ENCODE data around the gene TCAP. TPM values are rescaled to one million over a fixed set of nuclear protein-coding genes. Genes with fewer than 3 reads are reported as not detected.

Gene TCAP
- total RNA-seq, 1 donor from 2014 or later, result 0.98 TPM

DNA sequence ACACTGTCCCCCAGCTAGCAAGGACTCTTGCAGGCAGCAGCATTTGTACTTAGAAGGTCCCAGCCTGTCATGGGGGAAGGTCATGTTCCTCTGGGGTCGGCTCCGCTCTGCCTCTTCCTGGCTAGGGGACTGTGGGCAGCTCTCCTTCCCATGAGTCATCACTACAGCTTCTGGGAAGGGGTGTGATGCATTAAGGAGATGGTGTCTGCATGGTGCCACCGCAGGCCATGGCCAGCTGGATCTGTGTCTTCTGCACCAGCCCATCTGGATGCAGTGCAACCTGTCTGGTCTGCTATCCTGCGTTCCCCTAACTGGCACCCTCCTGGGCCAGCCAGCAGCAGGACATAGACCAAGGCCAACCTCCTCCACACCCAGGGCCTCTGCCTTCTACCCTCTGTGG lies 21.9 kb upstream of the TCAP start:
- no peak overlapping the region for H3K27ac ChIP-seq (ENCODE audit: low read depth, low read length)
- peaks cover 78% of the 10 kb centered on the region for H3K79me2 ChIP-seq (ENCODE audit: insufficient read depth, low read length)
- H3K9me3 ChIP-seq (ENCODE audit: insufficient read depth, low read depth, low read length), result no peaks in the 10 kb centered on the region
- Mint-ChIP-seq H3K27me3 (ENCODE audit: low read depth, unreplicated experiment) (no peaks in the 10 kb centered on the region), H3K27ac (ENCODE audit: unreplicated experiment) (no peak overlapping the region), H3K4me1 (ENCODE audit: low read depth, unreplicated experiment) (peaks cover 43% of the 10 kb centered on the region), H3K9me3 (ENCODE audit: unreplicated experiment) (no peaks in the 10 kb centered on the region), H3K36me3 (ENCODE audit: low read depth, unreplicated experiment) (peaks cover 3% of the 10 kb centered on the region), H3K4me3 (ENCODE audit: unreplicated experiment) (peak overlapping the region; percentile 55)
- DNase-seq (ENCODE audit: low read depth), result peak; percentile 36
- H3K4me3 ChIP-seq (ENCODE audit: insufficient read depth, low read depth, low read length), result no peak overlapping the region
- peaks cover 84% of the 10 kb centered on the region for H4K20me1 ChIP-seq (ENCODE audit: insufficient read depth, low read length)
- no peak overlapping the region for H2AFZ ChIP-seq (ENCODE audit: low read depth, low read length)
- no peaks in the 10 kb centered on the region for H3K27me3 ChIP-seq (ENCODE audit: insufficient read depth, low read length)
- H3K4me2 ChIP-seq (ENCODE audit: low read length), result peak overlapping the region; percentile 31
- no peak for FAIRE-seq
- no peak for TF ChIP-seq EZH2 (IDR thresholded peaks at IDR 0.05; ENCODE audit: insufficient read depth, low read length)
- TF ChIP-seq, protein P1, sequence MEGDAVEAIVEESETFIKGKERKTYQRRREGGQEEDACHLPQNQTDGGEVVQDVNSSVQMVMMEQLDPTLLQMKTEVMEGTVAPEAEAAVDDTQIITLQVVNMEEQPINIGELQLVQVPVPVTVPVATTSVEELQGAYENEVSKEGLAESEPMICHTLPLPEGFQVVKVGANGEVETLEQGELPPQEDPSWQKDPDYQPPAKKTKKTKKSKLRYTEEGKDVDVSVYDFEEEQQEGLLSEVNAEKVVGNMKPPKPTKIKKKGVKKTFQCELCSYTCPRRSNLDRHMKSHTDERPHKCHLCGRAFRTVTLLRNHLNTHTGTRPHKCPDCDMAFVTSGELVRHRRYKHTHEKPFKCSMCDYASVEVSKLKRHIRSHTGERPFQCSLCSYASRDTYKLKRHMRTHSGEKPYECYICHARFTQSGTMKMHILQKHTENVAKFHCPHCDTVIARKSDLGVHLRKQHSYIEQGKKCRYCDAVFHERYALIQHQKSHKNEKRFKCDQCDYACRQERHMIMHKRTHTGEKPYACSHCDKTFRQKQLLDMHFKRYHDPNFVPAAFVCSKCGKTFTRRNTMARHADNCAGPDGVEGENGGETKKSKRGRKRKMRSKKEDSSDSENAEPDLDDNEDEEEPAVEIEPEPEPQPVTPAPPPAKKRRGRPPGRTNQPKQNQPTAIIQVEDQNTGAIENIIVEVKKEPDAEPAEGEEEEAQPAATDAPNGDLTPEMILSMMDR (IDR thresholded peaks at IDR 0.05; ENCODE audit: insufficient read depth, low read depth, low read length), result no peak
- H3K9ac ChIP-seq (ENCODE audit: low read length), result no peak overlapping the region
- H3K4me1 ChIP-seq (ENCODE audit: insufficient read depth, low read length), result peaks cover 16% of the 10 kb centered on the region
- H3K36me3 ChIP-seq (ENCODE audit: insufficient read depth, low read length), result no peaks in the 10 kb centered on the region

DNA sequence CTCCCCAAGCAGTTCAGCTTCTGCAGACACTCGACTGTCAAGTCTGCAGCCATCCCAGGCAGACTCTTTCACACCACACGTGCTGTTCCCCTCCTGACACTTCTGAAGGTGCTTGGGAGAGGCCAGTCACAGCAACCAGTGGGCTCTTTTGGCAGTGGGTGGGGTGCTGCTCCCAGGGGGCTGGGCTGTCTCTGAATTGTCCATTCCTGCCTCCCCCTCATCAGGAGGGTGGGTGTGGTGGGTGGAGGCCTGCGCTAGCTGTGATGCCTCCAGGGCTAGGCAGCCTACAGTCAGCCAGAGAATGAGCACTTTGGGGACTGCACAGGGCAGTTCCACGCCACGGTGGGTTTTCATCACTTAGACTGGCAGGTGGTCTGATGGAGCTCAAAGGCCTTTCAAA lies 17.9 kb upstream of the TCAP start:
- Histone ChIP-seq H3K9me3 (ENCODE audit: insufficient read depth, low read depth, low read length) (no peaks in the 10 kb centered on the region), H2AFZ (ENCODE audit: low read depth, low read length) (no peak overlapping the region), H3K4me3 (ENCODE audit: insufficient read depth, low read depth, low read length) (no peak overlapping the region), H3K36me3 (ENCODE audit: insufficient read depth, low read length) (no peaks in the 10 kb centered on the region), H3K79me2 (ENCODE audit: insufficient read depth, low read length) (peaks cover 52% of the 10 kb centered on the region), H3K27me3 (ENCODE audit: insufficient read depth, low read length) (no peaks in the 10 kb centered on the region), H3K9ac (ENCODE audit: low read length) (no peak overlapping the region), H3K4me1 (ENCODE audit: insufficient read depth, low read length) (peaks cover 10% of the 10 kb centered on the region), H4K20me1 (ENCODE audit: insufficient read depth, low read length) (peaks cover 74% of the 10 kb centered on the region), H3K27ac (ENCODE audit: low read depth, low read length) (no peak overlapping the region), H3K4me2 (ENCODE audit: low read length) (no peak overlapping the region)
- no peak for DNase-seq (ENCODE audit: low read depth)
- no peaks in the 10 kb centered on the region for H3K9me3 Mint-ChIP-seq (ENCODE audit: unreplicated experiment)
- FAIRE-seq, result no peak
- H3K4me1 Mint-ChIP-seq (ENCODE audit: low read depth, unreplicated experiment), result peaks cover 33% of the 10 kb centered on the region
- H3K27ac Mint-ChIP-seq (ENCODE audit: unreplicated experiment), result no peak overlapping the region
- no peak overlapping the region for H3K4me3 Mint-ChIP-seq (ENCODE audit: unreplicated experiment)
- H3K36me3 Mint-ChIP-seq (ENCODE audit: low read depth, unreplicated experiment), result peaks cover under 1% of the 10 kb centered on the region
- H3K27me3 Mint-ChIP-seq (ENCODE audit: low read depth, unreplicated experiment), result no peaks in the 10 kb centered on the region
- TF ChIP-seq EZH2 (IDR thresholded peaks at IDR 0.05; ENCODE audit: insufficient read depth, low read length), result no peak
- TF ChIP-seq, protein P1 (IDR thresholded peaks at IDR 0.05; ENCODE audit: insufficient read depth, low read depth, low read length), result no peak

DNA sequence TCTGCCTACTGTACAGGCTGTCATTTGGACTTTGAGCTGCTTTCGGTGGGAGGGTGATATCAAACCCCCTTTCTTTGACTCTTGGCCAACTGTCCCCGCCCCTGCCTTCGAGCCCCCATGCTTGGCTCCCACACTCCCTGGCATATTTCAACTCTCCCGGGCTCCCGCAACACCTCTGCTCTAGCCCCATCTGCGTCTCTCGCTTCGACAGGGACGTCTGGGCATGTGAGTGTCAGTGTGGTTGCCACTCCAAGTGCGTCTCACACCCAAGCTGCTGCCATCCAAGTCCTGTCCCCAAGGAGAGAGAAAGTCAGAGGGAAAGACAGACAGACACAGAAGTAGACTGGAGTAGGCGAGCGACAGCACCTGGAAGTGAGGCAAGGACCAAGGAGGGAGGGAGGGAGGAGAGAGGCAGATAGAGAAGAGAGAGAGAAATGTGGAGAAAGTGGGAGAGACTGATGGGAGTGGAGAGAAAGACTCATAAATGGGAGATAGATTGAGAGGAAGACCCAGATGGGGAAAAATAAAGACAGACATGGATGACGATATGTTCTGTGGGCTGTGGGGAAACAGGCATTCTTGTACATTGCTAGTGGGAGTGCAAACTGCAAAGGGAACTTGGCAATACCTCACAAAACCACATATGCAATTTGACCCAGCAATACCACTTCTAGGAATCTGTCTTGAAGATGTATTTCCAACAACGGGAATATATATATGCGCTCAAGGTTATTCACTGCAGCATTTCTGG lies 16.4 kb upstream of the TCAP start:
- peaks cover 2% of the 10 kb centered on the region for H3K36me3 Mint-ChIP-seq (ENCODE audit: low read depth, unreplicated experiment)
- Histone ChIP-seq H3K9ac (ENCODE audit: low read length) (no peak overlapping the region), H3K4me2 (ENCODE audit: low read length) (no peak overlapping the region), H3K9me3 (ENCODE audit: insufficient read depth, low read depth, low read length) (no peaks in the 10 kb centered on the region), H3K27me3 (ENCODE audit: insufficient read depth, low read length) (no peaks in the 10 kb centered on the region), H3K79me2 (ENCODE audit: insufficient read depth, low read length) (peaks cover 36% of the 10 kb centered on the region), H3K4me1 (ENCODE audit: insufficient read depth, low read length) (no peaks in the 10 kb centered on the region), H2AFZ (ENCODE audit: low read depth, low read length) (no peak overlapping the region), H4K20me1 (ENCODE audit: insufficient read depth, low read length) (peaks cover 72% of the 10 kb centered on the region), H3K4me3 (ENCODE audit: insufficient read depth, low read depth, low read length) (no peak overlapping the region), H3K36me3 (ENCODE audit: insufficient read depth, low read length) (no peaks in the 10 kb centered on the region), H3K27ac (ENCODE audit: low read depth, low read length) (no peak overlapping the region)
- H3K27ac Mint-ChIP-seq (ENCODE audit: unreplicated experiment), result peak overlapping the region; percentile 66
- H3K4me1 Mint-ChIP-seq (ENCODE audit: low read depth, unreplicated experiment), result peaks cover 31% of the 10 kb centered on the region
- FAIRE-seq (no peak), DNase-seq (ENCODE audit: low read depth) (peak; percentile 76)
- TF ChIP-seq, protein P1 (IDR thresholded peaks at IDR 0.05; ENCODE audit: insufficient read depth, low read depth, low read length), result no peak
- no peaks in the 10 kb centered on the region for H3K27me3 Mint-ChIP-seq (ENCODE audit: low read depth, unreplicated experiment)
- H3K9me3 Mint-ChIP-seq (ENCODE audit: unreplicated experiment), result no peaks in the 10 kb centered on the region
- peak overlapping the region; percentile 17 for H3K4me3 Mint-ChIP-seq (ENCODE audit: unreplicated experiment)

All from astrocyte (in vitro differentiated cells and primary cell).